GM19035 (cell line): Measurements from ENCODE around the gene UBR4.
"Not testable (repeated sequence)": the region's sequence is repeated elsewhere in the genome, so short reads cannot be mapped to it uniquely, and the experiment has no call there.

Source experiments
- ATAC-seq: cut with Tn5 transposase; IDR thresholded peaks from one replicate; pipeline ENCODE4 v1.9.1; 2021; ENCODE audit not compliant: unreplicated experiment

The UBR4 gene

GRCh38 chr1:19220080-19220846 lies 10.2 kb upstream of the UBR4 start:
- no peak for ATAC-seq

- no peak for ATAC-seq
Measured at GRCh38 chr1:19219451-19219850, 9.4 kb upstream of the UBR4 start.

- not testable (repeated sequence) for ATAC-seq
Measured at GRCh38 chr1:19216585-19216984, 6.5 kb upstream of the UBR4 start.

- no peak for ATAC-seq
Measured at GRCh38 chr1:19213580-19213979, 3.5 kb upstream of the UBR4 start.

- ATAC-seq, result no peak
Measured at GRCh38 chr1:19212167-19212566, 2.1 kb upstream of the UBR4 start.

- no peak for ATAC-seq
Measured at GRCh38 chr1:19210772-19211549, 895 bp upstream of the UBR4 start.

GRCh38 chr1:19209439-19209989 lies 552 bp downstream of the UBR4 start:
- peak; percentile 46 for ATAC-seq

- no peak for ATAC-seq
Measured at GRCh38 chr1:19208710-19209438, 1.2 kb downstream of the UBR4 start.

GRCh38 chr1:19206947-19207346 lies 3.1 kb downstream of the UBR4 start:
- no peak for ATAC-seq

- no peak for ATAC-seq
Measured at GRCh38 chr1:19205845-19206244, 4.2 kb downstream of the UBR4 start.

- ATAC-seq, result no peak
Measured at GRCh38 chr1:19205403-19205802, 4.7 kb downstream of the UBR4 start.

- ATAC-seq, result no peak
Measured at GRCh38 chr1:19204446-19205266, 5.4 kb downstream of the UBR4 start.

- ATAC-seq, result no peak
Measured at GRCh38 chr1:19203440-19203839, 6.6 kb downstream of the UBR4 start.

GRCh38 chr1:19202396-19202795 lies 7.7 kb downstream of the UBR4 start:
- ATAC-seq, result no peak

GRCh38 chr1:19199969-19200604 lies 10.0 kb downstream of the UBR4 start:
- no peak for ATAC-seq

- no peak for ATAC-seq
Measured at GRCh38 chr1:19199329-19199968, 10.6 kb downstream of the UBR4 start.

- no peak for ATAC-seq
Measured at GRCh38 chr1:19198820-19199219, 11.2 kb downstream of the UBR4 start.

GRCh38 chr1:19197845-19198244 lies 12.2 kb downstream of the UBR4 start:
- ATAC-seq, result no peak

GRCh38 chr1:19196331-19196730 lies 13.7 kb downstream of the UBR4 start:
- ATAC-seq, result no peak

GRCh38 chr1:19193004-19193403 lies 17.1 kb downstream of the UBR4 start:
- ATAC-seq, result no peak
